CD4-positive, alpha-beta T cell treated with Interleukin-17A for 4 hours (primary cell): Measurements from ENCODE around the gene UBL7.
"Not testable (repeated sequence)": the region's sequence is repeated elsewhere in the genome, so short reads cannot be mapped to it uniquely, and the experiment has no call there.

Experiments used
- DNase-seq: peaks from one replicate; pipeline ENCODE4 v3.0.0-alpha.2; 2020; ENCODE audit warnings: mixed read lengths

The UBL7 gene

GRCh38 chr15:74463634-74464033, 2.7 kb upstream of the UBL7 start:
- no peak for DNase-seq

- DNase-seq = no peak
Measured at GRCh38 chr15:74461847-74462511, 1.0 kb upstream of the UBL7 start.

- no peak for DNase-seq
Measured at GRCh38 chr15:74460298-74460697, 662 bp downstream of the UBL7 start.

- not testable (repeated sequence) for DNase-seq
Measured at GRCh38 chr15:74459798-74460197, 1.2 kb downstream of the UBL7 start.

- DNase-seq = no peak
Measured at GRCh38 chr15:74458473-74458872, 2.5 kb downstream of the UBL7 start.

- not testable (repeated sequence) for DNase-seq
Measured at GRCh38 chr15:74457036-74457435, 3.9 kb downstream of the UBL7 start.

GRCh38 chr15:74454764-74455500, 6.0 kb downstream of the UBL7 start:
- DNase-seq = no peak

GRCh38 chr15:74453925-74454763, 6.8 kb downstream of the UBL7 start:
- no peak for DNase-seq

- DNase-seq = no peak
Measured at GRCh38 chr15:74451861-74452835, 8.8 kb downstream of the UBL7 start.

- no peak for DNase-seq
Measured at GRCh38 chr15:74451322-74451721, 9.6 kb downstream of the UBL7 start.

GRCh38 chr15:74449643-74450205, 11.2 kb downstream of the UBL7 start:
- DNase-seq = no peak

GRCh38 chr15:74449095-74449494, 11.9 kb downstream of the UBL7 start:
- no peak for DNase-seq

- DNase-seq = no peak
Measured at GRCh38 chr15:74445816-74446763, 14.9 kb downstream of the UBL7 start.

- DNase-seq = no peak
Measured at GRCh38 chr15:74444106-74445062, 16.6 kb downstream of the UBL7 start.

- DNase-seq = no peak
Measured at GRCh38 chr15:74443100-74443909, 17.7 kb downstream of the UBL7 start.

- DNase-seq = no peak
Measured at GRCh38 chr15:74442604-74443003, 18.4 kb downstream of the UBL7 start.

- no peak for DNase-seq
Measured at GRCh38 chr15:74442063-74442462, 18.9 kb downstream of the UBL7 start.

- no peak for DNase-seq
Measured at GRCh38 chr15:74441248-74441941, 19.6 kb downstream of the UBL7 start.
